Measurements from ENCODE around the gene POLD4. TPM values are rescaled to one million over a fixed set of nuclear protein-coding genes. Genes with fewer than 3 reads are reported as not detected.

Gene POLD4
- total and polyA plus RNA-seq, 10 donors = 81.4 to 290 (median 128) TPM

GRCh38 chr11:67366546-67366945 is 13.2 kb upstream of the POLD4 start:
- Histone ChIP-seq H3K27me3 (replicated peaks in 1 of 7) (no peaks in the 10 kb centered on the region), H3K4me3 (no peak overlapping the region), H3K9me3 (no peaks in the 10 kb centered on the region), H3K4me1 (peaks cover 50 to 92% (median 78%) of the 10 kb centered on the region in 6 donors), H3K36me3 (peaks cover 0 to 26% (median 0%) of the 10 kb centered on the region in 6 donors), H3K27ac (peak overlapping the region in 5 of 8 donors; percentile 41 to 80 (median 54))
- intact Hi-C loops (cut with DNase I; ENCODE audit: low total_unique reads) = no loop called here
- 60 to 81% (median 63%) methylated on average over 8 of the region's 8 CpGs for WGBS, 5 donors
- DNase-seq = no peak
- TF ChIP-seq POLR2A (IDR thresholded peaks at IDR 0.05) = no peak
- TF ChIP-seq CTCF (IDR thresholded peaks at IDR 0.05 in 8 of 11, conservative IDR thresholded peaks at IDR 0.05 in 3 of 11) = no peak
- no peak for TF ChIP-seq POLR2AphosphoS5 (IDR thresholded peaks at IDR 0.05)

- DNase-seq = no peak
- intact Hi-C loops (cut with DNase I; ENCODE audit: low total_unique reads) = no loop called here
- Histone ChIP-seq H3K27me3 (replicated peaks in 1 of 7) (no peaks in the 10 kb centered on the region), H3K27ac (peak overlapping the region in 5 of 8 donors; percentile 41 to 80 (median 54)), H3K36me3 (peaks cover 0 to 26% (median 0%) of the 10 kb centered on the region in 6 donors), H3K4me1 (peaks cover 44 to 85% (median 71%) of the 10 kb centered on the region in 6 donors), H3K4me3 (no peak overlapping the region), H3K9me3 (no peaks in the 10 kb centered on the region)
- no peak for TF ChIP-seq POLR2A (IDR thresholded peaks at IDR 0.05)
- TF ChIP-seq CTCF (IDR thresholded peaks at IDR 0.05 in 8 of 11, conservative IDR thresholded peaks at IDR 0.05 in 3 of 11) = no peak
- TF ChIP-seq POLR2AphosphoS5 (IDR thresholded peaks at IDR 0.05) = no peak
- WGBS, 5 donors = 64 to 81% (median 77%) methylated on average over 14 of the region's 14 CpGs
These were observed 12.5 kb upstream of the POLD4 start for GRCh38 chr11:67365736-67366444.

GRCh38 chr11:67364783-67365722 is 11.7 kb upstream of the POLD4 start:
- intact Hi-C loops (cut with DNase I; ENCODE audit: low total_unique reads) = no loop called here
- no peak overlapping the region for H3K4me3 ChIP-seq
- no peaks in the 10 kb centered on the region for H3K9me3 ChIP-seq
- H3K4me1 ChIP-seq = peaks cover 40 to 77% (median 63%) of the 10 kb centered on the region in 6 donors
- no peaks in the 10 kb centered on the region for H3K27me3 ChIP-seq (replicated peaks in 1 of 7)
- H3K36me3 ChIP-seq = peaks cover 0 to 26% (median 0%) of the 10 kb centered on the region in 6 donors
- WGBS, 5 donors = 66 to 78% (median 75%) methylated on average over 19 to 24 of the region's 24 CpGs
- H3K27ac ChIP-seq = peak overlapping the region in 5 of 8 donors; percentile 41 to 80 (median 54)
- peak; percentile 64 for DNase-seq
- no peak for TF ChIP-seq CTCF (IDR thresholded peaks at IDR 0.05 in 8 of 11, conservative IDR thresholded peaks at IDR 0.05 in 3 of 11)
- TF ChIP-seq POLR2AphosphoS5 (IDR thresholded peaks at IDR 0.05) = peak; percentile 35 to 67 (median 62)
- TF ChIP-seq POLR2A (IDR thresholded peaks at IDR 0.05) = no peak

All from spleen (tissue), 11 donors.